Measurements from ENCODE around the gene DLG2.

GRCh38 chr11:83978942-83979341 lies 1648.2 kb downstream of the DLG2 start:
- TF ChIP-seq POLR2AphosphoS5 (IDR thresholded peaks at IDR 0.05; ENCODE audit: low read depth, low read length) (no peak), TAF1 (IDR thresholded peaks at IDR 0.05; ENCODE audit: borderline replicate concordance, insufficient read depth, low read length) (no peak), SIN3A (IDR thresholded peaks at IDR 0.05; ENCODE audit: borderline replicate concordance, insufficient read depth, low read length) (no peak), REST (IDR thresholded peaks at IDR 0.05; ENCODE audit: insufficient read depth in 1 of 2, low read depth in 2 of 2, low read length in 2 of 2) (no peak), FOXP2 (optimal IDR thresholded peaks at IDR 0.05; ENCODE audit: borderline replicate concordance, extremely low read depth, extremely low read length, insufficient read depth) (no peak)
